ENCODE measurements around the gene BEST4. TPM values are rescaled to one million over a fixed set of nuclear protein-coding genes. Genes with fewer than 3 reads are reported as not detected.

Gene BEST4
- total and polyA plus RNA-seq, 2 of the 8 experiments (the other 6 are each of a cell fraction or from before 2014, with no cell fraction given), result 0.76 to 1.4 TPM

- TF ChIP-seq RFX5 (IDR thresholded peaks at IDR 0.05; ENCODE audit: borderline replicate concordance, low read depth, low read length), result no peak
- TF ChIP-seq RBBP5 (IDR thresholded peaks at IDR 0.05; ENCODE audit: borderline replicate concordance, low read depth, low read length), result no peak
Measured at GRCh38 chr1:44778705-44779576, 9.0 kb downstream of the BEST4 start (continued).
